Measurements from ENCODE around the gene NTRK2. TPM values are rescaled to one million over a fixed set of nuclear protein-coding genes. Genes with fewer than 3 reads are reported as not detected.

The NTRK2 gene
- total RNA-seq, 4 donors from 2014 or later, result 2.6 to 8.5 (median 6.0) TPM

GRCh38 chr9:84759300-84759750, 89.8 kb downstream of the NTRK2 start:
- no peak overlapping the region for H3K27ac ChIP-seq
- 74 to 85% methylated on average over 2 of the region's 2 CpGs for WGBS, 2 donors (ENCODE audit: low coverage in 1 of 2)
- H3K36me3 ChIP-seq, result no peaks in the 10 kb centered on the region
- ATAC-seq, result no peak
- no peak overlapping the region for H3K4me3 ChIP-seq
- no peaks in the 10 kb centered on the region for H3K9me3 ChIP-seq
- TF ChIP-seq CTCF (IDR thresholded peaks at IDR 0.05) (no peak), EP300 (IDR thresholded peaks at IDR 0.05) (no peak), POLR2AphosphoS5 (IDR thresholded peaks at IDR 0.05) (no peak), POLR2A (IDR thresholded peaks at IDR 0.05) (no peak)
- H3K27me3 ChIP-seq, result peaks cover 4% of the 10 kb centered on the region
- H3K4me1 ChIP-seq, result peaks cover 0 to 6% (median 0%) of the 10 kb centered on the region in 3 donors

GRCh38 chr9:84759804-84760203, 90.3 kb downstream of the NTRK2 start:
- Histone ChIP-seq H3K27ac (no peak overlapping the region), H3K27me3 (peaks cover 4% of the 10 kb centered on the region), H3K4me1 (peaks cover 0 to 6% (median 0%) of the 10 kb centered on the region in 3 donors), H3K36me3 (no peaks in the 10 kb centered on the region), H3K9me3 (no peaks in the 10 kb centered on the region), H3K4me3 (no peak overlapping the region)
- no peak for TF ChIP-seq EP300 (IDR thresholded peaks at IDR 0.05)
- no peak for TF ChIP-seq CTCF (IDR thresholded peaks at IDR 0.05)
- no peak for TF ChIP-seq POLR2A (IDR thresholded peaks at IDR 0.05)
- TF ChIP-seq POLR2AphosphoS5 (IDR thresholded peaks at IDR 0.05), result no peak
- 70 to 79% methylated on average over 2 of the region's 2 CpGs for WGBS, 2 donors (ENCODE audit: low coverage in 1 of 2)
- no peak for ATAC-seq

- Histone ChIP-seq H3K36me3 (no peaks in the 10 kb centered on the region), H3K27ac (no peak overlapping the region), H3K27me3 (peaks cover 4% of the 10 kb centered on the region), H3K4me3 (no peak overlapping the region), H3K4me1 (peaks cover 0 to 3% (median 0%) of the 10 kb centered on the region in 3 donors), H3K9me3 (no peaks in the 10 kb centered on the region)
- ATAC-seq, result no peak
- TF ChIP-seq POLR2A (IDR thresholded peaks at IDR 0.05), result no peak
- TF ChIP-seq POLR2AphosphoS5 (IDR thresholded peaks at IDR 0.05), result no peak
- TF ChIP-seq EP300 (IDR thresholded peaks at IDR 0.05), result no peak
- TF ChIP-seq CTCF (IDR thresholded peaks at IDR 0.05), result no peak
- 71 to 80% methylated on average over 1 to 2 of the region's 2 CpGs for WGBS, 2 donors (ENCODE audit: low coverage in 1 of 2)
Observed at GRCh38 chr9:84761137-84761808, 91.7 kb downstream of the NTRK2 start.

GRCh38 chr9:84772511-84772910, 103.0 kb downstream of the NTRK2 start:
- Histone ChIP-seq H3K27me3 (no peaks in the 10 kb centered on the region), H3K9me3 (no peaks in the 10 kb centered on the region), H3K4me1 (no peaks in the 10 kb centered on the region), H3K36me3 (no peaks in the 10 kb centered on the region), H3K27ac (no peak overlapping the region), H3K4me3 (no peak overlapping the region)
- TF ChIP-seq CTCF (IDR thresholded peaks at IDR 0.05), result no peak
- no peak for TF ChIP-seq POLR2AphosphoS5 (IDR thresholded peaks at IDR 0.05)
- TF ChIP-seq EP300 (IDR thresholded peaks at IDR 0.05), result no peak
- TF ChIP-seq POLR2A (IDR thresholded peaks at IDR 0.05), result no peak
- 94 to 100% methylated on average over 3 of the region's 3 CpGs for WGBS, 2 donors (ENCODE audit: low coverage in 1 of 2)
- ATAC-seq, result no peak

GRCh38 chr9:84773022-84773421, 103.5 kb downstream of the NTRK2 start:
- Histone ChIP-seq H3K4me3 (no peak overlapping the region), H3K4me1 (no peaks in the 10 kb centered on the region), H3K27ac (no peak overlapping the region), H3K36me3 (no peaks in the 10 kb centered on the region), H3K9me3 (no peaks in the 10 kb centered on the region), H3K27me3 (no peaks in the 10 kb centered on the region)
- ATAC-seq, result no peak
- TF ChIP-seq EP300 (IDR thresholded peaks at IDR 0.05), result no peak

Data from gastroesophageal sphincter (tissue), 4 donors.